Smooth muscle cell of the brain vasculature (primary cell): ENCODE measurements around the gene OR10R2.
"Not testable (repeated sequence)": the region's sequence is repeated elsewhere in the genome, so short reads cannot be mapped to it uniquely, and the experiment has no call there.

Experiments
- DNase-seq: peaks from one replicate; pipeline ENCODE4 v3.0.0-alpha.2; 2012; ENCODE audit warnings: low read depth, low spot score

Gene OR10R2, protein sequence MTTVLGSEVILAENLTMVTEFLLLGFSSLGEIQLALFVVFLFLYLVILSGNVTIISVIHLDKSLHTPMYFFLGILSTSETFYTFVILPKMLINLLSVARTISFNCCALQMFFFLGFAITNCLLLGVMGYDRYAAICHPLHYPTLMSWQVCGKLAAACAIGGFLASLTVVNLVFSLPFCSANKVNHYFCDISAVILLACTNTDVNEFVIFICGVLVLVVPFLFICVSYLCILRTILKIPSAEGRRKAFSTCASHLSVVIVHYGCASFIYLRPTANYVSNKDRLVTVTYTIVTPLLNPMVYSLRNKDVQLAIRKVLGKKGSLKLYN

DNA sequence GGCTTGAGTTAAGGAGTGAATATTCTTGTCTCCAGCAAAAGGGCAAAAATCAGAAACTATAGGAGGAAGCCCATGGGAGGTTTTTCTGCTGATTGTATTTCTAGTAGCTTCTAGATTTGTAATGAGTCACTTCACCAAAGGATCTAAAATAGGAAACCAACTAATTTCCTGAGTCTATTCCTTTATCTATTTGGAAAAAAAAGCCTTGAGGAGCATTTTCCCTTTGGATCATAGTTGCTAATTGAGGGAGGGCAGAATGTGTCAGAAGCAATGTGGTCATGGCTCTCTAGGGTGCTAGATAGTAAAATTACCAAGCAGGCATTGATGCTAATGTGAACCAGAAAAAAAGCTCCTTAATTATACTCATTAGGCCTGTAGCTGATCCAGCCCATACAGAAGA is at the start of gene OR10R2:
TSS of gene OR10R2 (plus strand) at position 301 of the 400 bp plus-strand sequence. CDS start 106 bp downstream, outside the sequence.
- no peak for DNase-seq

DNA sequence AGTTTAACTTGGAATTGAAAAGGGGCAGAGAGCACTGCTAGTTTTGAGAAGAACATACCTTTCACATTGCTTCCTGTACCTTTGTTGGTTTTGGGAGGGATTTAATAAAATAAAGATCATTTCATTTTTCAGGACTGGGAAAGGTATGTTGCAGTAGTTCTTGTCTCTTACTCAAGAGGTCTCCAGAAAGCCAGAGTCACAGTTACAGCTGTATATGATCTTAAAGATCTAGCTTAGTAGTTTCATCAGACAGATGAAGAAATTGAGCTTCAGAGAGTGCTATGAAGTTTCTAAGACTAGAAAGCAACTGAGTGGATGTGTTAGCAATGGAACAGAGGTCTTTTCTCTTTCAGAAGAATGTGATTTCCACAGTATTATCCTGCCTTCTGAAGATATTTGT is 47.0 kb upstream of the OR10R2 start:
- DNase-seq: no peak

- no peak for DNase-seq
Measured at GRCh38 chr1:158426137-158426536, 45.9 kb upstream of the OR10R2 start, which contains the start of gene OR10K2. TSS of gene OR10K2 (minus strand) at chr1:158426237. CDS start at chr1:158420866, 5,371 bp downstream.

GRCh38 chr1:158430163-158430562 is 41.9 kb upstream of the OR10R2 start:
- DNase-seq: not testable (repeated sequence)

- no peak for DNase-seq
Measured at GRCh38 chr1:158434741-158435140, 37.3 kb upstream of the OR10R2 start.

GRCh38 chr1:158445376-158445775 is 26.6 kb upstream of the OR10R2 start:
- no peak for DNase-seq

GRCh38 chr1:158454537-158454936 is 17.5 kb upstream of the OR10R2 start:
- no peak for DNase-seq

DNA sequence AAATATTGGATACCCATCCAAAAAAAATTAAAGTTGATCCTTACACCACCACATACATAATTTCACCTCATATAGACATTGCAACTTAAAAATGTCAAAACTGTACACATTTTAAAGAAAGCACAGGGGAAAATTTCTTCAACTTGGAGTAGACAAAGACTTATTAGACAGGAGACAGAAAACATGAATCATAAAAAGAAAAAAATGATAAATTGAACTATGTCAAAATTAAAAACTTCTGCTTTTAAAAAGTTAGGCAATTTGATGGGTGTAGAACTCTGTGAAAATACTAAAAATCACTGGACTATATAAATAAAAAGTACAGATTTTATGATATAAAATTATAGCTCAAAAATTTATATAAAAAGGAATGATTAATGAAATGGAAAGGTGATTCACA is 14.8 kb upstream of the OR10R2 start:
- DNase-seq: no peak

DNA sequence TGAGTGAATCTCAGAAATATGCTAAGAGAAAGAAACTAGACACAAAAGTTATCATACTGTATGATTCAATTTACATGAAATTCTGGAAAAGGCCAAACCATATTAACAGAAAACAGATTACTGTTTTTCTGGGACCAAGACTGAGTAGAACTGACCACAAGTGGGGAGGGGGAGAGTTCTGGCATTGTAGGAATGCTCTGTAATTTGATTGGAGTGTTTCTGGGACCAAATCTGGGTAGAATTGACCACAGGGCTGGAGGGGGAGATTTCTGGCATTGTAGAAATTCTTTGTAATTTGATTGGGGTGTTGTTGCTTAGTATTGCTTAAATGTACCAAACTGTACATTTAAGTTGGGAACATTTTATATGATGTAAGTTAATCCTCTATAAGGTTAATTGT is 13.8 kb upstream of the OR10R2 start:
- DNase-seq: no peak

GRCh38 chr1:158461534-158461933 is 10.5 kb upstream of the OR10R2 start, which contains the start of gene OR10K1:
TSS of gene OR10K1 (plus strand) at chr1:158461834. CDS start at chr1:158465562, 3,728 bp downstream.
- DNase-seq: no peak

GRCh38 chr1:158485455-158485854 is 13.4 kb downstream of the OR10R2 start:
- DNase-seq: no peak

GRCh38 chr1:158491316-158491715 is 19.3 kb downstream of the OR10R2 start:
- no peak for DNase-seq

GRCh38 chr1:158493054-158493453 is 21.0 kb downstream of the OR10R2 start:
- DNase-seq: no peak

- no peak for DNase-seq
Measured at GRCh38 chr1:158494796-158495195, 22.8 kb downstream of the OR10R2 start.

GRCh38 chr1:158496374-158496773 is 24.4 kb downstream of the OR10R2 start:
- DNase-seq: no peak

DNA sequence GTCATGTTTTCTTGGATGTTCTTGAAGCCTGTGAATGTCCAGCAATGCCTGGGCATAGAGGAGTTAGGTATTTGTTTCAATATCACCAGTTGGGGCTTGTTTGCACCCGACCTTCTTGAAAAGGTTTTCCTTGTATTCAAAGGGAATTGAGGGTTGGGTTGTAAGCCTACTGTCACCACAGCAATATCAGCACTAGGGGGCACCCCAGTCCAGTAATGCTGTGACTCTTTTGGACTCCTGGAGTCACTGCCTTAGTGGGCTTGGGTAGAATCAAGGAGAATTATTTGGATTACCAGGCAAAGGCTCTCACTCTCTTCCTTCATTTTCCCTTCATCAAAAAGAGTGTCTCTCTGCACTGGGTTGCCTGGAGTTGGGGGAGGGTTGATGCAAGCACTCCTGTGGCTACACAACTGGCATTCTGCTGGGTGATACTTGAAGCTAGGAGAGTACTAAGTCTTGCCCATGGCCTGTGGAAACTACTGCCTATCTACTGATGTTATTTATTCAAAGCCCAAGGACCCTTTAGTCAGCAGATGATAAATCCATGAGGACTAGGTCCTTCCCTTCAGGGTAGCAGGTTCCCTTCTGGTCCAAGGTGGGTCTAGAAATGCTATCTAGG is 34.5 kb downstream of the OR10R2 start:
- no peak for DNase-seq

GRCh38 chr1:158507511-158507910 is 35.5 kb downstream of the OR10R2 start:
- DNase-seq: no peak

- no peak for DNase-seq
Measured at GRCh38 chr1:158509471-158510156, 37.6 kb downstream of the OR10R2 start.

DNA sequence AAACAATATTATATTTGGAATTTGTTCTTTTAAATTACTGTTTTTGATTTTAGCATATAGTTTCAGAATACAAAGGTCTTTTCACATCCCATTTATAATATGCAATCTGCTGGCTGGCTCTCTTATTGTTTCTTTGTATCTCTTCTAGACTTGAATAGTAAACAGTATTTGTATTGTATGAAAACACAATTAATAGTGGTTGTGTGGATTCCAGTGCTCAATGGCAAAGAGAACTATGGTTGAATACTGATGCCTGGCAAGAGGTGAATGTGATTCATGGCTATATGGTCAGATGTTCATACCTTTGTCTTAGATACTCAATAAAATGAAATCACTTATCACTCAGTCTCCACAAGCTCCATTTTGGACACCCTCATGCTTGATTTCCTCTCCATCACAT is 44.9 kb downstream of the OR10R2 start:
- DNase-seq: no peak

- no peak for DNase-seq
Measured at GRCh38 chr1:158520021-158520420, 48.0 kb downstream of the OR10R2 start.

GRCh38 chr1:158520955-158521665 is 49.1 kb downstream of the OR10R2 start:
- no peak for DNase-seq

GRCh38 chr1:158521666-158522058 is 49.6 kb downstream of the OR10R2 start:
- DNase-seq: no peak
